IMR-90 (cell line): Measurements from ENCODE around the gene C6orf120. TPM values are rescaled to one million over a fixed set of nuclear protein-coding genes. Genes with fewer than 3 reads are reported as not detected.

Experiments
- ATAC-seq: fragments of 200-7000 bp; cut with Tn5 transposase; 2 replicates; pipeline ENCODE4 v1.9.1; 2020; ENCODE audit warnings: low read depth, mild to moderate bottlenecking, moderate library complexity
- BruUV-seq: library from RNA; stranded (reverse); fragments of 400-500 nt; replicated peaks from 2 replicates; lab custom pipeline; 2021; lab: Mats Ljungman, UMichigan
- CTCF ChIA-PET: fragments of 300-600 bp; formaldehyde crosslinking; extraction: SDS; loops from one replicate; lab custom pipeline; 2021; ENCODE audit warnings: antibody characterized with exemption; lab: Yijun Ruan, JAX
- POLR2A ChIA-PET: fragments of 300-600 bp; sonication (Branson Sonifier 250); formaldehyde crosslinking; loops from one replicate; lab custom pipeline; 2022; ENCODE audit warnings: antibody characterized with exemption; ENCODE audit not compliant: unreplicated experiment; lab: Charles Lee
- DNase-seq: peaks from one replicate; pipeline ENCODE4 v3.0.0; 2013
- H2AFZ ChIP-seq: replicated peaks from 2 replicates; pipeline ENCODE3; 2013; ENCODE audit warnings: low read length, mild to moderate bottlenecking; ENCODE audit not compliant: poor library complexity
- H2AK5ac ChIP-seq: 2 replicates; pipeline ENCODE4 v1.6.1; 2013; ENCODE audit warnings: low read depth, low read length, inconsistent platforms
- H2AK9ac ChIP-seq: replicated peaks from 2 replicates; pipeline ENCODE3; 2013; ENCODE audit warnings: mild to moderate bottlenecking, low read depth, low read length, moderate library complexity; ENCODE audit not compliant: poor library complexity
- H2BK120ac ChIP-seq: 2 replicates; pipeline ENCODE4 v1.6.1; 2013; ENCODE audit warnings: low read depth, low read length, inconsistent platforms
- H2BK15ac ChIP-seq: 3 replicates; pipeline ENCODE4 v1.6.1; 2013; ENCODE audit warnings: low read depth, low read length, inconsistent platforms
- H2BK20ac ChIP-seq: 2 replicates; pipeline ENCODE4 v1.6.1; 2013; ENCODE audit warnings: low read depth, mild to moderate bottlenecking, inconsistent platforms, low read length, moderate library complexity
- H2BK5ac ChIP-seq: 2 replicates; pipeline ENCODE4 v1.6.1; 2013; ENCODE audit warnings: mild to moderate bottlenecking, low read depth, low read length, inconsistent platforms; ENCODE audit not compliant: poor library complexity, severe bottlenecking
- H3K14ac ChIP-seq: replicated peaks from 2 replicates; pipeline ENCODE4 v1.6.1; 2013; ENCODE audit warnings: low read depth, low read length, inconsistent platforms
- H3K18ac ChIP-seq: 2 replicates; pipeline ENCODE4 v1.6.1; 2013; ENCODE audit warnings: low read depth, low read length, control low read depth
- H3K23ac ChIP-seq: 2 replicates; pipeline ENCODE4 v1.6.1; 2013; ENCODE audit warnings: low read depth, low read length, inconsistent platforms
- H3K27ac ChIP-seq: 2 replicates; pipeline ENCODE4 v1.5.1; 2013; ENCODE audit warnings: mild to moderate bottlenecking, control low read depth, low read length; ENCODE audit not compliant: insufficient read depth
- H3K27me3 ChIP-seq: 2 replicates; pipeline ENCODE4 v1.6.1; 2013; ENCODE audit warnings: low read length; ENCODE audit not compliant: control insufficient read depth, insufficient read depth
- H3K36me3 ChIP-seq: 2 replicates; pipeline ENCODE4 v1.6.1; 2013; ENCODE audit warnings: low read length, mixed read lengths; ENCODE audit not compliant: control insufficient read depth, insufficient read depth
- H3K4ac ChIP-seq: 2 replicates; pipeline ENCODE4 v1.6.1; 2013; ENCODE audit warnings: low read depth, low read length, inconsistent platforms
- H3K4me1 ChIP-seq: 2 replicates; pipeline ENCODE4 v1.6.1; 2013; ENCODE audit warnings: low read length, mixed read lengths; ENCODE audit not compliant: control insufficient read depth, insufficient read depth
- H3K4me2 ChIP-seq: 2 replicates; pipeline ENCODE4 v1.6.1; 2013; ENCODE audit warnings: low read depth, mild to moderate bottlenecking, control low read depth, low read length, moderate library complexity
- H3K4me3 ChIP-seq: 2 replicates; pipeline ENCODE4 v1.5.1; 2013; ENCODE audit warnings: low read depth, mild to moderate bottlenecking, control low read depth, low read length, moderate library complexity; ENCODE audit not compliant: insufficient read depth
- H3K56ac ChIP-seq: 2 replicates; pipeline ENCODE4 v1.6.1; 2013; ENCODE audit warnings: low read length, inconsistent platforms; ENCODE audit not compliant: insufficient read depth; ENCODE audit errors: extremely low read depth
- H3K79me1 ChIP-seq, 2 experiments: 2 replicates each; pipeline ENCODE4 v1.6.1; 2013; ENCODE audit warnings: low read length in 2 of 2, inconsistent platforms in 1 of 2, low read depth in 1 of 2
- H3K9ac ChIP-seq: 2 replicates; pipeline ENCODE4 v1.6.1; 2013; ENCODE audit warnings: low read depth, low read length, control low read depth
- H3K9me1 ChIP-seq: 2 replicates; pipeline ENCODE4 v1.6.1; 2013; ENCODE audit warnings: low read length, inconsistent platforms; ENCODE audit not compliant: insufficient read depth
- H3K9me3 ChIP-seq: 2 replicates; pipeline ENCODE4 v1.6.1; 2013; ENCODE audit warnings: low read length; ENCODE audit not compliant: control insufficient read depth, insufficient read depth
- H4K20me1 ChIP-seq: 2 replicates; pipeline ENCODE4 v1.6.1; 2013; ENCODE audit warnings: low read length, inconsistent platforms; ENCODE audit not compliant: insufficient read depth
- H4K5ac ChIP-seq: 2 replicates; pipeline ENCODE4 v1.6.1; 2013; ENCODE audit warnings: mild to moderate bottlenecking, low read depth, low read length, control low read depth
- H4K8ac ChIP-seq, 2 experiments: 2 replicates each; pipeline ENCODE4 v1.6.1; 2013; ENCODE audit warnings: low read depth in 2 of 2, low read length in 2 of 2, control low read depth in 1 of 2, inconsistent platforms in 1 of 2
- H4K91ac ChIP-seq: 2 replicates; pipeline ENCODE4 v1.6.1; 2013; ENCODE audit warnings: low read depth, low read length, inconsistent platforms; ENCODE audit not compliant: insufficient read depth
- BHLHE40 ChIP-seq: fragments of 150-350 bp; IDR thresholded peaks from 2 replicates; pipeline ENCODE4 v1.6.1; 2016; ENCODE audit warnings: mild to moderate bottlenecking, low read depth, low read length
- CEBPB ChIP-seq: IDR thresholded peaks from 2 replicates; pipeline ENCODE4 v1.6.1; 2012; ENCODE audit warnings: low read depth, low read length, improper control_type of control experiment
- CHD1 ChIP-seq: IDR thresholded peaks from 2 replicates; pipeline ENCODE4 v1.6.1; 2012; ENCODE audit warnings: low read depth, low read length, improper control_type of control experiment
- ELK1 ChIP-seq: fragments of 150-350 bp; IDR thresholded peaks from 2 replicates; pipeline ENCODE4 v1.6.1; 2016; ENCODE audit warnings: low read depth, mild to moderate bottlenecking, low read length, moderate library complexity, borderline replicate concordance
- FOS ChIP-seq: fragments of 150-350 bp; IDR thresholded peaks from 2 replicates; pipeline ENCODE4 v1.6.1; 2016; ENCODE audit warnings: low read depth, low read length
- MAFK ChIP-seq: IDR thresholded peaks from 2 replicates; pipeline ENCODE4 v1.6.1; 2012; ENCODE audit warnings: low read depth, low read length, improper control_type of control experiment
- MAZ ChIP-seq: IDR thresholded peaks from 2 replicates; pipeline ENCODE4 v1.6.1; 2012; ENCODE audit warnings: low read depth, mild to moderate bottlenecking, low read length, improper control_type of control experiment, moderate library complexity, borderline replicate concordance
- MXI1 ChIP-seq: IDR thresholded peaks from 2 replicates; pipeline ENCODE4 v1.6.1; 2012; ENCODE audit warnings: low read depth, mild to moderate bottlenecking, low read length, moderate library complexity, borderline replicate concordance
- NFE2L2 ChIP-seq: fragments of 150-350 bp; IDR thresholded peaks from 2 replicates; pipeline ENCODE4 v1.6.1; 2016; ENCODE audit warnings: low read depth, mild to moderate bottlenecking, low read length
- POLR2A ChIP-seq: IDR thresholded peaks from 2 replicates; pipeline ENCODE4 v1.6.1; 2012; ENCODE audit warnings: mild to moderate bottlenecking, low read depth, low read length
- RAD21 ChIP-seq: IDR thresholded peaks from 2 replicates; pipeline ENCODE4 v1.6.1; 2012; ENCODE audit warnings: low read length, improper control_type of control experiment
- RCOR1 ChIP-seq: IDR thresholded peaks from 2 replicates; pipeline ENCODE4 v1.6.1; 2012; ENCODE audit warnings: mild to moderate bottlenecking, low read length, improper control_type of control experiment; ENCODE audit not compliant: insufficient replicate concordance
- RFX5 ChIP-seq: IDR thresholded peaks from 2 replicates; pipeline ENCODE4 v1.8.0; 2012; ENCODE audit warnings: low read depth, mild to moderate bottlenecking, low read length, moderate library complexity
- SMC3 ChIP-seq: fragments of 150-350 bp; IDR thresholded peaks from 2 replicates; pipeline ENCODE4 v1.6.1; 2016; ENCODE audit warnings: low read depth, mild to moderate bottlenecking, antibody characterized with exemption, low read length, moderate library complexity
- WGBS, 2 experiments: methylation state at CpG; one replicate each; pipeline versions ENCODE4 v1.1.5 to v1.1.7; 2013; ENCODE audit warnings: missing lambda C conversion rate in 2 of 2; ENCODE audit not compliant: insufficient read length in 1 of 2; ENCODE audit errors: extremely low coverage in 2 of 2; 5-methylcytosine and 5-hydroxymethylcytosine counted together
- dilution Hi-C: fragments of 300-500 bp; cut with HindIII; formaldehyde crosslinking; loops from one replicate; pipeline ENCODE4 v1.14.3; 2018; ENCODE audit warnings: low sequenced_read_pairs; ENCODE audit not compliant: unreplicated experiment
- in situ Hi-C: fragments of 300-500 bp; cut with MboI; formaldehyde crosslinking; loops from 3 replicates; pipeline ENCODE4 v1.14.3; 2019; ENCODE audit warnings: low sequenced_read_pairs, inconsistent platforms, mixed read lengths
- intact Hi-C: fragments of 100-400 bp; cut with micrococcal nuclease; formaldehyde crosslinking; loops from 2 replicates; pipeline ENCODE4 v1.10.0; 2022
- polyA plus RNA-seq, 3 experiments: library from polyadenylated mRNA; depleted of rRNA; stranded (reverse); fragments of >200 nt; gene quantifications; 2 replicates each; pipeline ENCODE4 v1.2.3, GENCODE V29; 2012; ENCODE audit warnings: low replicate concordance in 1 of 3
- total RNA-seq: library from RNA; depleted of rRNA; stranded (reverse); fragments of >200 nt; gene quantifications from 2 replicates; pipeline ENCODE4 v1.2.3, GENCODE V29; 2012
- TF ChIP-seq, protein P1 (sequence below): fragments of 150-350 bp; IDR thresholded peaks from 2 replicates; pipeline ENCODE4 v1.6.1; 2017; ENCODE audit warnings: mild to moderate bottlenecking, antibody characterized with exemption, low read length, low read depth
- TF ChIP-seq, protein P2 (sequence below): conservative IDR thresholded peaks from 2 replicates; pipeline ENCODE4 v1.5.1; 2012; ENCODE audit warnings: mild to moderate bottlenecking, low read depth, low read length, improper control_type of control experiment

C6orf120 gene
- total and polyA plus RNA-seq, 2 of the 4 experiments (the other 2 are of a cell fraction) = 21.4 to 26.7 TPM

GRCh38 chr6:169691260-169691659 is 10.7 kb upstream of the C6orf120 start:
- no peak overlapping the region for H4K5ac ChIP-seq
- peaks cover 7% of the 10 kb centered on the region for H3K9me1 ChIP-seq
- no peak overlapping the region for H3K27ac ChIP-seq
- ATAC-seq (no peak), DNase-seq (no peak)
- dilution Hi-C loops (no loop called here), in situ Hi-C loops (no loop called here), intact Hi-C loops (no loop called here)
- ChIA-PET POLR2A (no interaction called here), CTCF (no interaction called here)
- peaks cover 4% of the 10 kb centered on the region for H3K4me1 ChIP-seq
- H2AK5ac ChIP-seq = no peak overlapping the region
- H2BK120ac ChIP-seq = no peak overlapping the region
- no peak overlapping the region for H4K8ac ChIP-seq
- no TSS peak for BruUV-seq
- no peak overlapping the region for H2BK5ac ChIP-seq
- H3K79me1 ChIP-seq = peaks cover 17 to 36% of the 10 kb centered on the region in 2 experiments
- H3K9me3 ChIP-seq = peaks cover 4% of the 10 kb centered on the region; the same call in 1 of the 2 replicates
- no peak overlapping the region for H3K4me3 ChIP-seq
- H3K4me2 ChIP-seq = no peak overlapping the region
- TF ChIP-seq, protein P1, sequence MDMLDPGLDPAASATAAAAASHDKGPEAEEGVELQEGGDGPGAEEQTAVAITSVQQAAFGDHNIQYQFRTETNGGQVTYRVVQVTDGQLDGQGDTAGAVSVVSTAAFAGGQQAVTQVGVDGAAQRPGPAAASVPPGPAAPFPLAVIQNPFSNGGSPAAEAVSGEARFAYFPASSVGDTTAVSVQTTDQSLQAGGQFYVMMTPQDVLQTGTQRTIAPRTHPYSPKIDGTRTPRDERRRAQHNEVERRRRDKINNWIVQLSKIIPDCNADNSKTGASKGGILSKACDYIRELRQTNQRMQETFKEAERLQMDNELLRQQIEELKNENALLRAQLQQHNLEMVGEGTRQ = no peak
- no peak for TF ChIP-seq SMC3
- TF ChIP-seq BHLHE40 = no peak
- no peak for TF ChIP-seq MXI1
- TF ChIP-seq RCOR1 = no peak
- no peak for TF ChIP-seq NFE2L2
- TF ChIP-seq, protein P2, sequence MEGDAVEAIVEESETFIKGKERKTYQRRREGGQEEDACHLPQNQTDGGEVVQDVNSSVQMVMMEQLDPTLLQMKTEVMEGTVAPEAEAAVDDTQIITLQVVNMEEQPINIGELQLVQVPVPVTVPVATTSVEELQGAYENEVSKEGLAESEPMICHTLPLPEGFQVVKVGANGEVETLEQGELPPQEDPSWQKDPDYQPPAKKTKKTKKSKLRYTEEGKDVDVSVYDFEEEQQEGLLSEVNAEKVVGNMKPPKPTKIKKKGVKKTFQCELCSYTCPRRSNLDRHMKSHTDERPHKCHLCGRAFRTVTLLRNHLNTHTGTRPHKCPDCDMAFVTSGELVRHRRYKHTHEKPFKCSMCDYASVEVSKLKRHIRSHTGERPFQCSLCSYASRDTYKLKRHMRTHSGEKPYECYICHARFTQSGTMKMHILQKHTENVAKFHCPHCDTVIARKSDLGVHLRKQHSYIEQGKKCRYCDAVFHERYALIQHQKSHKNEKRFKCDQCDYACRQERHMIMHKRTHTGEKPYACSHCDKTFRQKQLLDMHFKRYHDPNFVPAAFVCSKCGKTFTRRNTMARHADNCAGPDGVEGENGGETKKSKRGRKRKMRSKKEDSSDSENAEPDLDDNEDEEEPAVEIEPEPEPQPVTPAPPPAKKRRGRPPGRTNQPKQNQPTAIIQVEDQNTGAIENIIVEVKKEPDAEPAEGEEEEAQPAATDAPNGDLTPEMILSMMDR = no peak
- no peak for TF ChIP-seq CEBPB
- TF ChIP-seq RAD21 = no peak
- no peak for TF ChIP-seq POLR2A
- no peak for TF ChIP-seq ELK1
- no peak for TF ChIP-seq RFX5
- TF ChIP-seq CHD1 = no peak
- TF ChIP-seq MAZ = no peak
- no peak for TF ChIP-seq MAFK
- TF ChIP-seq FOS = no peak
- peaks cover 6% of the 10 kb centered on the region for H3K36me3 ChIP-seq
- no peak overlapping the region for H4K91ac ChIP-seq
- no peak overlapping the region for H2BK20ac ChIP-seq
- no peak overlapping the region for H3K14ac ChIP-seq
- no peak overlapping the region for H3K23ac ChIP-seq
- H2AK9ac ChIP-seq = no peak overlapping the region
- no peak overlapping the region for H2AFZ ChIP-seq
- H3K27me3 ChIP-seq = no peaks in the 10 kb centered on the region
- no peak overlapping the region for H2BK15ac ChIP-seq
- peaks cover 3% of the 10 kb centered on the region; the same call in 1 of the 2 replicates for H4K20me1 ChIP-seq
- WGBS, 2 experiments = no CpG with 5 or more reads among the region's 2 CpGs
- no peak overlapping the region for H3K9ac ChIP-seq
- H3K56ac ChIP-seq = no peak overlapping the region
- H3K18ac ChIP-seq = no peak overlapping the region
- no peak overlapping the region for H3K4ac ChIP-seq
